Astrocyte (in vitro differentiated cells and primary cell): ENCODE results near the gene SETD1B. TPM values are rescaled to one million over a fixed set of nuclear protein-coding genes. Genes with fewer than 3 reads are reported as not detected.

Experiments
- DNase-seq: peaks from one replicate; pipeline ENCODE4 v3.0.0-alpha.2; 2010; ENCODE audit warnings: low read depth
- FAIRE-seq: peaks from 2 replicates; lab custom pipeline; 2011; peaks lifted over from hg19 to GRCh38; lab: Jason Lieb, UNC
- H2AFZ ChIP-seq: 2 replicates; pipeline ENCODE4 v1.6.0; 2012; ENCODE audit warnings: low read depth, low read length, inconsistent platforms
- H3K27ac ChIP-seq: 2 replicates; pipeline ENCODE4 v1.5.1; 2011; ENCODE audit warnings: low read depth, low read length, inconsistent platforms
- H3K27me3 ChIP-seq: 2 replicates; pipeline ENCODE4 v1.6.0; 2011; ENCODE audit warnings: low read length, inconsistent platforms; ENCODE audit not compliant: insufficient read depth
- H3K36me3 ChIP-seq: 2 replicates; pipeline ENCODE4 v1.5.1; 2011; ENCODE audit warnings: low read length, inconsistent platforms; ENCODE audit not compliant: insufficient read depth
- H3K4me1 ChIP-seq: 2 replicates; pipeline ENCODE4 v1.5.1; 2011; ENCODE audit warnings: low read length, inconsistent platforms; ENCODE audit not compliant: insufficient read depth
- H3K4me2 ChIP-seq: 2 replicates; pipeline ENCODE4 v1.6.0; 2012; ENCODE audit warnings: low read length, inconsistent platforms
- H3K4me3 ChIP-seq: 2 replicates; pipeline ENCODE4 v1.5.1; 2011; ENCODE audit warnings: low read depth, mild to moderate bottlenecking, low read length, inconsistent platforms; ENCODE audit not compliant: insufficient read depth
- H3K79me2 ChIP-seq: 2 replicates; pipeline ENCODE4 v1.6.0; 2012; ENCODE audit warnings: mild to moderate bottlenecking, low read length, inconsistent platforms; ENCODE audit not compliant: insufficient read depth
- H3K9ac ChIP-seq: 2 replicates; pipeline ENCODE4 v1.6.0; 2012; ENCODE audit warnings: mild to moderate bottlenecking, low read length, inconsistent platforms
- H3K9me3 ChIP-seq: 2 replicates; pipeline ENCODE4 v1.5.1; 2012; ENCODE audit warnings: low read depth, mild to moderate bottlenecking, low read length, inconsistent platforms; ENCODE audit not compliant: insufficient read depth
- H4K20me1 ChIP-seq: 2 replicates; pipeline ENCODE4 v1.6.0; 2012; ENCODE audit warnings: low read length, inconsistent platforms; ENCODE audit not compliant: insufficient read depth
- H3K27ac Mint-ChIP-seq: one replicate; pipeline ENCODE4 v1.8.0; 2021; ENCODE audit warnings: mild to moderate bottlenecking, mixed read lengths; ENCODE audit not compliant: unreplicated experiment
- H3K27me3 Mint-ChIP-seq: one replicate; pipeline ENCODE4 v1.8.0; 2021; ENCODE audit warnings: low read depth, mixed read lengths; ENCODE audit not compliant: unreplicated experiment
- H3K36me3 Mint-ChIP-seq: one replicate; pipeline ENCODE4 v1.8.0; 2021; ENCODE audit warnings: low read depth, mixed read lengths; ENCODE audit not compliant: unreplicated experiment
- H3K4me1 Mint-ChIP-seq: one replicate; pipeline ENCODE4 v1.8.0; 2021; ENCODE audit warnings: low read depth, mixed read lengths; ENCODE audit not compliant: unreplicated experiment
- H3K4me3 Mint-ChIP-seq: one replicate; pipeline ENCODE4 v1.8.0; 2021; ENCODE audit warnings: mild to moderate bottlenecking, moderate library complexity, mixed read lengths; ENCODE audit not compliant: unreplicated experiment
- H3K9me3 Mint-ChIP-seq: one replicate; pipeline ENCODE4 v1.8.0; 2021; ENCODE audit warnings: mild to moderate bottlenecking, mixed read lengths; ENCODE audit not compliant: unreplicated experiment
- EZH2 ChIP-seq: IDR thresholded peaks from 2 replicates; pipeline ENCODE4 v1.6.1; 2012; ENCODE audit warnings: mild to moderate bottlenecking, low read length, inconsistent platforms; ENCODE audit not compliant: insufficient read depth
- total RNA-seq: library from RNA; stranded (reverse); gene quantifications from 2 replicates; pipeline ENCODE4 v1.2.1, GENCODE V29; 2021
- TF ChIP-seq, protein P1 (sequence below): IDR thresholded peaks from 2 replicates; pipeline ENCODE4 v1.5.1; 2011; ENCODE audit warnings: low read depth, mild to moderate bottlenecking, inconsistent platforms, low read length, moderate library complexity; ENCODE audit not compliant: insufficient read depth

Gene SETD1B
- total RNA-seq, 1 donor from 2014 or later = 24.0 TPM

GRCh38 chr12:121816925-121817647 is 13.3 kb downstream of the SETD1B start:
- H3K27ac Mint-ChIP-seq = no peak overlapping the region
- Histone ChIP-seq H3K36me3 (peaks cover 32% of the 10 kb centered on the region), H3K79me2 (peaks cover 45% of the 10 kb centered on the region)

GRCh38 chr12:121817648-121818043 is 13.8 kb downstream of the SETD1B start:
- Histone ChIP-seq H3K36me3 (peaks cover 34% of the 10 kb centered on the region), H4K20me1 (peaks cover 57% of the 10 kb centered on the region), H3K27me3 (no peaks in the 10 kb centered on the region), H3K4me3 (no peak overlapping the region), H3K27ac (no peak overlapping the region), H2AFZ (no peak overlapping the region), H3K9ac (no peak overlapping the region), H3K4me2 (no peak overlapping the region), H3K79me2 (peaks cover 40% of the 10 kb centered on the region), H3K4me1 (peaks cover 6% of the 10 kb centered on the region), H3K9me3 (no peaks in the 10 kb centered on the region)
- TF ChIP-seq, protein P1, sequence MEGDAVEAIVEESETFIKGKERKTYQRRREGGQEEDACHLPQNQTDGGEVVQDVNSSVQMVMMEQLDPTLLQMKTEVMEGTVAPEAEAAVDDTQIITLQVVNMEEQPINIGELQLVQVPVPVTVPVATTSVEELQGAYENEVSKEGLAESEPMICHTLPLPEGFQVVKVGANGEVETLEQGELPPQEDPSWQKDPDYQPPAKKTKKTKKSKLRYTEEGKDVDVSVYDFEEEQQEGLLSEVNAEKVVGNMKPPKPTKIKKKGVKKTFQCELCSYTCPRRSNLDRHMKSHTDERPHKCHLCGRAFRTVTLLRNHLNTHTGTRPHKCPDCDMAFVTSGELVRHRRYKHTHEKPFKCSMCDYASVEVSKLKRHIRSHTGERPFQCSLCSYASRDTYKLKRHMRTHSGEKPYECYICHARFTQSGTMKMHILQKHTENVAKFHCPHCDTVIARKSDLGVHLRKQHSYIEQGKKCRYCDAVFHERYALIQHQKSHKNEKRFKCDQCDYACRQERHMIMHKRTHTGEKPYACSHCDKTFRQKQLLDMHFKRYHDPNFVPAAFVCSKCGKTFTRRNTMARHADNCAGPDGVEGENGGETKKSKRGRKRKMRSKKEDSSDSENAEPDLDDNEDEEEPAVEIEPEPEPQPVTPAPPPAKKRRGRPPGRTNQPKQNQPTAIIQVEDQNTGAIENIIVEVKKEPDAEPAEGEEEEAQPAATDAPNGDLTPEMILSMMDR = no peak
- no peak for TF ChIP-seq EZH2
- DNase-seq = no peak
- Mint-ChIP-seq H3K4me1 (no peaks in the 10 kb centered on the region), H3K27me3 (no peaks in the 10 kb centered on the region), H3K9me3 (no peaks in the 10 kb centered on the region), H3K27ac (peak overlapping the region; percentile 34), H3K36me3 (peaks cover 10% of the 10 kb centered on the region), H3K4me3 (no peak overlapping the region)
- FAIRE-seq = no peak

More at GRCh38 chr12:121816925-121817647, 13.3 kb downstream of the SETD1B start:
- no peak overlapping the region for H3K9ac ChIP-seq
- Mint-ChIP-seq H3K27me3 (no peaks in the 10 kb centered on the region), H3K4me1 (no peaks in the 10 kb centered on the region), H3K9me3 (no peaks in the 10 kb centered on the region), H3K4me3 (no peak overlapping the region), H3K36me3 (peaks cover 10% of the 10 kb centered on the region)
- TF ChIP-seq EZH2 = no peak
- TF ChIP-seq, protein P1 = no peak
- H3K4me1 ChIP-seq = peaks cover 10% of the 10 kb centered on the region
- H4K20me1 ChIP-seq = peaks cover 58% of the 10 kb centered on the region
- H3K4me2 ChIP-seq = no peak overlapping the region
- FAIRE-seq = no peak
- H3K27ac ChIP-seq = no peak overlapping the region
- H2AFZ ChIP-seq = no peak overlapping the region
- H3K9me3 ChIP-seq = no peaks in the 10 kb centered on the region
- H3K27me3 ChIP-seq = no peaks in the 10 kb centered on the region
- no peak overlapping the region for H3K4me3 ChIP-seq
- no peak for DNase-seq
